ENCODE results near the gene PLA2R1.
A peak's percentile ranks its signal among the peaks of the same experiment; 100 is the strongest.

The PLA2R1 gene

GRCh38 chr2:159925975-159926374, 136.4 kb downstream of the PLA2R1 start:
- no peak for TF ChIP-seq CTCF (IDR thresholded peaks at IDR 0.05; ENCODE audit: insufficient read depth, low read length, poor library complexity, severe bottlenecking)
- TF ChIP-seq EZH2phosphoT487 (conservative IDR thresholded peaks at IDR 0.05; ENCODE audit: low read length) = no peak
- H4K20me1 ChIP-seq (ENCODE audit: low read depth, low read length) = no peaks in the 10 kb centered on the region
- H3K36me3 ChIP-seq (ENCODE audit: low read length) = no peaks in the 10 kb centered on the region
- no peaks in the 10 kb centered on the region for H3K79me2 ChIP-seq (ENCODE audit: insufficient read depth, low read length)
- H3K4me3 ChIP-seq (ENCODE audit: insufficient read depth, low read length, poor library complexity, severe bottlenecking) = no peak overlapping the region
- H3K9me3 ChIP-seq (ENCODE audit: insufficient read depth, low read length) = no peaks in the 10 kb centered on the region
- H3F3A ChIP-seq (ENCODE audit: insufficient read depth) = no peaks in the 10 kb centered on the region
- H3K9me2 ChIP-seq (replicated peaks; ENCODE audit: insufficient read depth, low read length) = no peaks in the 10 kb centered on the region
- H3K27me3 ChIP-seq (ENCODE audit: low read length) = no peaks in the 10 kb centered on the region
- no peak overlapping the region for H3K4me2 ChIP-seq (ENCODE audit: low read depth, low read length, poor library complexity, severe bottlenecking)
- no peak overlapping the region for H2AFZ ChIP-seq (ENCODE audit: low read depth, low read length, severe bottlenecking)
- H3K9ac ChIP-seq (ENCODE audit: low read length) = no peak overlapping the region
- no peak overlapping the region for H3K27ac ChIP-seq (ENCODE audit: low read depth, low read length)

- no peaks in the 10 kb centered on the region for H3K27me3 ChIP-seq (ENCODE audit: low read length)
- H3F3A ChIP-seq (ENCODE audit: insufficient read depth) = no peaks in the 10 kb centered on the region
- no peak overlapping the region for H3K4me3 ChIP-seq (ENCODE audit: insufficient read depth, low read length, poor library complexity, severe bottlenecking)
- no peak overlapping the region for H3K9ac ChIP-seq (ENCODE audit: low read length)
- no peaks in the 10 kb centered on the region for H4K20me1 ChIP-seq (ENCODE audit: low read depth, low read length)
- no peaks in the 10 kb centered on the region for H3K36me3 ChIP-seq (ENCODE audit: low read length)
- no peaks in the 10 kb centered on the region for H3K79me2 ChIP-seq (ENCODE audit: insufficient read depth, low read length)
- no peaks in the 10 kb centered on the region for H3K9me3 ChIP-seq (ENCODE audit: insufficient read depth, low read length)
- no peak overlapping the region for H3K27ac ChIP-seq (ENCODE audit: low read depth, low read length)
- H3K9me2 ChIP-seq (replicated peaks; ENCODE audit: insufficient read depth, low read length) = no peaks in the 10 kb centered on the region
- H3K4me2 ChIP-seq (ENCODE audit: low read depth, low read length, poor library complexity, severe bottlenecking) = no peak overlapping the region
- TF ChIP-seq CTCF (IDR thresholded peaks at IDR 0.05; ENCODE audit: insufficient read depth, low read length, poor library complexity, severe bottlenecking) (no peak), EZH2phosphoT487 (conservative IDR thresholded peaks at IDR 0.05; ENCODE audit: low read length) (no peak)
- no peak overlapping the region for H2AFZ ChIP-seq (ENCODE audit: low read depth, low read length, severe bottlenecking)
These were observed 139.9 kb downstream of the PLA2R1 start for GRCh38 chr2:159922563-159922962.

- no peaks in the 10 kb centered on the region for H3K9me2 ChIP-seq (replicated peaks; ENCODE audit: insufficient read depth, low read length)
- no peaks in the 10 kb centered on the region for H3K36me3 ChIP-seq (ENCODE audit: low read length)
- TF ChIP-seq EZH2phosphoT487 (conservative IDR thresholded peaks at IDR 0.05; ENCODE audit: low read length) = no peak
- peak; percentile 54 for TF ChIP-seq CTCF (IDR thresholded peaks at IDR 0.05; ENCODE audit: insufficient read depth, low read length, poor library complexity, severe bottlenecking)
- no peak overlapping the region for H2AFZ ChIP-seq (ENCODE audit: low read depth, low read length, severe bottlenecking)
- no peaks in the 10 kb centered on the region for H3F3A ChIP-seq (ENCODE audit: insufficient read depth)
- H3K9me3 ChIP-seq (ENCODE audit: insufficient read depth, low read length) = no peaks in the 10 kb centered on the region
- no peaks in the 10 kb centered on the region for H3K79me2 ChIP-seq (ENCODE audit: insufficient read depth, low read length)
- H3K27me3 ChIP-seq (ENCODE audit: low read length) = no peaks in the 10 kb centered on the region
- H4K20me1 ChIP-seq (ENCODE audit: low read depth, low read length) = no peaks in the 10 kb centered on the region
- H3K4me3 ChIP-seq (ENCODE audit: insufficient read depth, low read length, poor library complexity, severe bottlenecking) = no peak overlapping the region
- H3K9ac ChIP-seq (ENCODE audit: low read length) = no peak overlapping the region
- no peak overlapping the region for H3K4me2 ChIP-seq (ENCODE audit: low read depth, low read length, poor library complexity, severe bottlenecking)
- no peak overlapping the region for H3K27ac ChIP-seq (ENCODE audit: low read depth, low read length)
These were observed 140.5 kb downstream of the PLA2R1 start for GRCh38 chr2:159921752-159922404.
